GM15510 (cell line): ENCODE measurements around the gene CACNA2D2.

Experiments used
- POLR2A ChIP-seq: IDR thresholded peaks from 3 replicates; pipeline ENCODE4 v1.6.1; 2011; ENCODE audit warnings: borderline replicate concordance; ENCODE audit not compliant: insufficient read length; ENCODE audit errors: extremely low read depth

Gene CACNA2D2

GRCh38 chr3:50533807-50534461 lies 30.5 kb upstream of the CACNA2D2 start:
- no peak for TF ChIP-seq POLR2A

GRCh38 chr3:50533316-50533715 lies 29.9 kb upstream of the CACNA2D2 start:
- no peak for TF ChIP-seq POLR2A

- no peak for TF ChIP-seq POLR2A
Measured at GRCh38 chr3:50532062-50532705, 28.8 kb upstream of the CACNA2D2 start.

GRCh38 chr3:50531201-50531600 lies 27.8 kb upstream of the CACNA2D2 start:
- no peak for TF ChIP-seq POLR2A

GRCh38 chr3:50530001-50530970 lies 26.9 kb upstream of the CACNA2D2 start:
- TF ChIP-seq POLR2A = no peak

GRCh38 chr3:50525987-50526386 lies 22.6 kb upstream of the CACNA2D2 start:
- TF ChIP-seq POLR2A = no peak

GRCh38 chr3:50525191-50525910 lies 21.9 kb upstream of the CACNA2D2 start:
- TF ChIP-seq POLR2A = no peak

GRCh38 chr3:50524746-50525145 lies 21.3 kb upstream of the CACNA2D2 start:
- TF ChIP-seq POLR2A = no peak

GRCh38 chr3:50523279-50523811 lies 19.9 kb upstream of the CACNA2D2 start:
- no peak for TF ChIP-seq POLR2A

- no peak for TF ChIP-seq POLR2A
Measured at GRCh38 chr3:50521572-50521971, 18.1 kb upstream of the CACNA2D2 start.

- no peak for TF ChIP-seq POLR2A
Measured at GRCh38 chr3:50520849-50521248, 17.4 kb upstream of the CACNA2D2 start.

- no peak for TF ChIP-seq POLR2A
Measured at GRCh38 chr3:50519471-50520089, 16.1 kb upstream of the CACNA2D2 start.

GRCh38 chr3:50518436-50518835 lies 15.0 kb upstream of the CACNA2D2 start:
- no peak for TF ChIP-seq POLR2A

GRCh38 chr3:50517721-50518206 lies 14.3 kb upstream of the CACNA2D2 start:
- no peak for TF ChIP-seq POLR2A
